ENCODE data around the gene VIPR1.

DNA sequence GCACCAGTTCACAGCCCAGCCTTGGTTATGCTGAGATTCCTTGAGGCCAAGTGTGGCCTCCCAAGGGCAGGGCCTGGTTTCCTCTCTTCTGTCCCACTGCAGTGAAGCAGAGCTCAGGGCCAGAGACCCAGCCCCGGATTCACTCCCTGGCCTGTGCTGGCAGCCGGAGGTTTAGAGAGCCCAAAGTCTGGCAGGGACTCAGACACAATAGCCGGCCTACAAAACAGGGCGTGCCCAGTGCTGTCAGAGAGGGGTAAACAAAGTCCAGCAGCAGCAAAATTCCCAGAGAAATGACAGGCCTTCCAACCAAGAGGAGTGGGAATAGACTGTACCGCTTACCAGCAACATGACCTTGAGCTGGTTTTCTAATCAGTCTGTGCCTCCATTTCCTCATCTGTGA lies 14.0 kb downstream of the VIPR1 start:
- TF ChIP-seq POLR2AphosphoS5 (IDR thresholded peaks at IDR 0.05): peak in 2 of 3 donors; percentile 38 to 62
- TF ChIP-seq, protein P1, sequence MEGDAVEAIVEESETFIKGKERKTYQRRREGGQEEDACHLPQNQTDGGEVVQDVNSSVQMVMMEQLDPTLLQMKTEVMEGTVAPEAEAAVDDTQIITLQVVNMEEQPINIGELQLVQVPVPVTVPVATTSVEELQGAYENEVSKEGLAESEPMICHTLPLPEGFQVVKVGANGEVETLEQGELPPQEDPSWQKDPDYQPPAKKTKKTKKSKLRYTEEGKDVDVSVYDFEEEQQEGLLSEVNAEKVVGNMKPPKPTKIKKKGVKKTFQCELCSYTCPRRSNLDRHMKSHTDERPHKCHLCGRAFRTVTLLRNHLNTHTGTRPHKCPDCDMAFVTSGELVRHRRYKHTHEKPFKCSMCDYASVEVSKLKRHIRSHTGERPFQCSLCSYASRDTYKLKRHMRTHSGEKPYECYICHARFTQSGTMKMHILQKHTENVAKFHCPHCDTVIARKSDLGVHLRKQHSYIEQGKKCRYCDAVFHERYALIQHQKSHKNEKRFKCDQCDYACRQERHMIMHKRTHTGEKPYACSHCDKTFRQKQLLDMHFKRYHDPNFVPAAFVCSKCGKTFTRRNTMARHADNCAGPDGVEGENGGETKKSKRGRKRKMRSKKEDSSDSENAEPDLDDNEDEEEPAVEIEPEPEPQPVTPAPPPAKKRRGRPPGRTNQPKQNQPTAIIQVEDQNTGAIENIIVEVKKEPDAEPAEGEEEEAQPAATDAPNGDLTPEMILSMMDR (IDR thresholded peaks at IDR 0.05): no peak
- no peak for TF ChIP-seq EP300 (IDR thresholded peaks at IDR 0.05; ENCODE audit: low read depth)
- peak; percentile 43 for TF ChIP-seq POLR2A (IDR thresholded peaks at IDR 0.05)
